ENCODE measurements around the gene SNRNP25. TPM values are rescaled to one million over a fixed set of nuclear protein-coding genes. Genes with fewer than 3 reads are reported as not detected.

SNRNP25 gene
- total RNA-seq, 1 donor from 2014 or later = 28.6 TPM

DNA sequence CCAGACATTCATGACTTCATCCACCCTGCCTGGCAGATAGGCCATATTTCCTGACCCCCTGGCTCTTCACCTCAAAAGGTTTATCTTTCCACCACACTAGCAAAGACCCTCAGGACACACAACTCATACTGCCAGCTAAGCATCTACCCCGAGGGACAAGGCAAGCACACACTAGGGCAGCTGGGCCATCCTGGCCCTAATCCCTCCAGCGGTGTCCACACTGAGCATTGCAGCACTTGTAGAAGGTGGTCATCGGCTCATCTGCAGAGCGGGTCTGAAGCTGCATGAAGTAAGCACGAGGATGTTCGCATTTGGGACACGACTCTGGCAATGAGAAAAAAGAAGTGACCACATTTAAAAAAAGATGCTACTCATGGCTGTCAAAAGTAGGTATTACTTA is 6.4 kb upstream of the SNRNP25 start:
- peaks cover 26% of the 10 kb centered on the region for H3K36me3 Mint-ChIP-seq (ENCODE audit: unreplicated experiment)
- peaks cover 6% of the 10 kb centered on the region for H3K4me1 Mint-ChIP-seq (ENCODE audit: unreplicated experiment)

DNA sequence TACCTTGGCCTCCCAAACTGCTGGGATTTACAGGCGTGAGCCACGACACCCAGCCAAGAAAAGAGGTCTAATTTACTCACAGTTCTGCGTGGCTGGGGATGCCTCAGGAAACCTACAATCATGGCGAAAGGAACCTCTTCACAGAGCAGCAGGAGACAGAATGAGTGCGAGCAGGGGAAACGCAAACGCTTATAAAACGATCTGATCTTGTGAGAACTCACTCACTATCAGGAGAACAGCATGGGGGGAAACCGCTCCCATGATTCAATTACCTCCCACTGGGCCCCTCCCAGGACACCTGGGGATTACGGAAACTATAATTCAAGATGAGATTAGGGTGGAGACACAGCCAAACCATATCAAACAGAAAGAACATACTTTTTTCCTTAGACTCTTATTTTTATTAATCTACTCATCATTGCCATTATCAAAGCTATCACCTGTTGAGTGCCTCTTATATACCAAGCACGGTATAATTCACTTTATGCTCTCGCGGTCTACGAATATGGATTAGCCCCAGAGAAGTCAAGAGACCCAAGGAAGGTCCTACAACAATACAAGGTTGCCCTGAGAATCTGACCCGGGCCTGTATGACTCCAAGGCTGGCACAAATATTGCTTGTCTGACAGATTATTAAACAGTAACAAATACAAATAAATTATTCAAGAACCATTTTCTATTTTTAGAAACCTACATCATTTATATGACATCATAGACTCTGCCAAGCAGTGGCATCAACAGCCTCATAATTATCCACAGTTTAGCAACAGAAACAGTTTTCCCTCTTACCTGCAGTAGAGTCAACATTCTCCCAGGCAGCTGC is 2.6 kb upstream of the SNRNP25 start:
- DNase-seq (ENCODE audit: extremely low spot score, unreplicated experiment) = no peak
- Mint-ChIP-seq H3K4me1 (ENCODE audit: unreplicated experiment) (peaks cover 18% of the 10 kb centered on the region), H3K4me3 (ENCODE audit: unreplicated experiment) (peak overlapping the region; percentile 47)

More for the DNA sequence above, 6.4 kb upstream of the SNRNP25 start:
- no peak overlapping the region for H3K4me3 Mint-ChIP-seq (ENCODE audit: unreplicated experiment)
- no peak for DNase-seq (ENCODE audit: extremely low spot score, unreplicated experiment)
- TF ChIP-seq, protein P1, sequence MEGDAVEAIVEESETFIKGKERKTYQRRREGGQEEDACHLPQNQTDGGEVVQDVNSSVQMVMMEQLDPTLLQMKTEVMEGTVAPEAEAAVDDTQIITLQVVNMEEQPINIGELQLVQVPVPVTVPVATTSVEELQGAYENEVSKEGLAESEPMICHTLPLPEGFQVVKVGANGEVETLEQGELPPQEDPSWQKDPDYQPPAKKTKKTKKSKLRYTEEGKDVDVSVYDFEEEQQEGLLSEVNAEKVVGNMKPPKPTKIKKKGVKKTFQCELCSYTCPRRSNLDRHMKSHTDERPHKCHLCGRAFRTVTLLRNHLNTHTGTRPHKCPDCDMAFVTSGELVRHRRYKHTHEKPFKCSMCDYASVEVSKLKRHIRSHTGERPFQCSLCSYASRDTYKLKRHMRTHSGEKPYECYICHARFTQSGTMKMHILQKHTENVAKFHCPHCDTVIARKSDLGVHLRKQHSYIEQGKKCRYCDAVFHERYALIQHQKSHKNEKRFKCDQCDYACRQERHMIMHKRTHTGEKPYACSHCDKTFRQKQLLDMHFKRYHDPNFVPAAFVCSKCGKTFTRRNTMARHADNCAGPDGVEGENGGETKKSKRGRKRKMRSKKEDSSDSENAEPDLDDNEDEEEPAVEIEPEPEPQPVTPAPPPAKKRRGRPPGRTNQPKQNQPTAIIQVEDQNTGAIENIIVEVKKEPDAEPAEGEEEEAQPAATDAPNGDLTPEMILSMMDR (IDR thresholded peaks at IDR 0.05) = no peak
- no peak overlapping the region for H3K27ac Mint-ChIP-seq (ENCODE audit: unreplicated experiment)
- no peaks in the 10 kb centered on the region for H3K9me3 Mint-ChIP-seq (ENCODE audit: unreplicated experiment)
- no peaks in the 10 kb centered on the region for H3K27me3 Mint-ChIP-seq (ENCODE audit: unreplicated experiment)

DNA sequence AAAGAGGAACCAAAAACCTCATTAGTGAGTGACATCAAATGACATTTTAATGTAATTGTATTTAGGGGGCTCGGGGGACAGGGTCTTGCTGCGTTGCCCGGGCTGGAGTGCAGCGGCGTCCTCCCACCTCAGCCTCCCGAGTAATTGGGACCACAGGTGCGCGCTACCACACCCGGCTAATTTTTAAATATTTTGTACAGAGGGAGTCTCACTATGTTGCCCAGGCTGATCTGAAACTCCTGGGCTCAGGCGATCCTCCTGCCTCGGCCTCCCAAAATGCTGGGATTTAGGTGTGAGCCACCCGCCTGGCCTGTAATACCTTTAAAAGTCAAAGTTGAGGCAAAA is 581 bp downstream of the SNRNP25 start:
- H3K4me3 Mint-ChIP-seq (ENCODE audit: unreplicated experiment) = peak overlapping the region; percentile 97
- H3K27ac Mint-ChIP-seq (ENCODE audit: unreplicated experiment) = peak overlapping the region; percentile 14
- H3K9me3 Mint-ChIP-seq (ENCODE audit: unreplicated experiment) = no peaks in the 10 kb centered on the region
- TF ChIP-seq, protein P1 (IDR thresholded peaks at IDR 0.05) = no peak
- no peaks in the 10 kb centered on the region for H3K27me3 Mint-ChIP-seq (ENCODE audit: unreplicated experiment)
- peaks cover 18% of the 10 kb centered on the region for H3K4me1 Mint-ChIP-seq (ENCODE audit: unreplicated experiment)
- no peak for DNase-seq (ENCODE audit: extremely low spot score, unreplicated experiment)
- H3K36me3 Mint-ChIP-seq (ENCODE audit: unreplicated experiment) = peaks cover 17% of the 10 kb centered on the region

More for the DNA sequence above, 2.6 kb upstream of the SNRNP25 start:
- Mint-ChIP-seq H3K36me3 (ENCODE audit: unreplicated experiment) (peaks cover 11% of the 10 kb centered on the region), H3K27me3 (ENCODE audit: unreplicated experiment) (no peaks in the 10 kb centered on the region), H3K27ac (ENCODE audit: unreplicated experiment) (no peak overlapping the region), H3K9me3 (ENCODE audit: unreplicated experiment) (no peaks in the 10 kb centered on the region)
- TF ChIP-seq, protein P1 (IDR thresholded peaks at IDR 0.05) = no peak

DNA sequence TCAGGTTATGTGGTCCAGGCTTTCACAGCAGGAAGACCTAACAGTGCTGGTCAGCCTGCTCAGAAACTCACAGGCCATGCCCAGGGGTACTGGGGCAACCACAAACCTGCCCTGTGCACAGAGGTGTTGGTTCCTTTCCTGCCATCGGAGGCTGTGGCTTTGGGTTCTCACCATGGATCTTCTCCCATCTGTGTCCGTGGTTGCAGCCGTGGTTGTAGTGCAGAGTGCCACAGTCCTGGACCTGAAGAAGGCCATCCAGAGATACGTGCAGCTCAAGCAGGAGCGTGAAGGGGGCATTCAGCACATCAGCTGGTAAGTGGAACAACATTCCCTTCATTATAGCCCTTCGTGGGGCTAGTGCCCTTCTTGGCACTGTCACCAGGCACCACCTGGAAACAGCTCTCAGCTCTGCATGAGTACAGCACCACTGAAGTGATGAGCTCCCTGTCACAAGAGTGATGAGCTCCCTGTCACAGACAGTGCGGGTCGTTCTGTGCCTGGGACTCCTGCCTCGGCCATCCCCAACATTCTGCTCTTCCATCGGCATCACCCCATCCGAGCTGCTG is 2.0 kb downstream of the SNRNP25 start:
- DNase-seq (ENCODE audit: extremely low spot score, unreplicated experiment) = no peak
- Mint-ChIP-seq H3K27ac (ENCODE audit: unreplicated experiment) (no peak overlapping the region), H3K27me3 (ENCODE audit: unreplicated experiment) (no peaks in the 10 kb centered on the region), H3K4me3 (ENCODE audit: unreplicated experiment) (no peak overlapping the region), H3K36me3 (ENCODE audit: unreplicated experiment) (peaks cover 22% of the 10 kb centered on the region), H3K4me1 (ENCODE audit: unreplicated experiment) (peaks cover 18% of the 10 kb centered on the region), H3K9me3 (ENCODE audit: unreplicated experiment) (no peaks in the 10 kb centered on the region)
- TF ChIP-seq, protein P1 (IDR thresholded peaks at IDR 0.05) = no peak

DNA sequence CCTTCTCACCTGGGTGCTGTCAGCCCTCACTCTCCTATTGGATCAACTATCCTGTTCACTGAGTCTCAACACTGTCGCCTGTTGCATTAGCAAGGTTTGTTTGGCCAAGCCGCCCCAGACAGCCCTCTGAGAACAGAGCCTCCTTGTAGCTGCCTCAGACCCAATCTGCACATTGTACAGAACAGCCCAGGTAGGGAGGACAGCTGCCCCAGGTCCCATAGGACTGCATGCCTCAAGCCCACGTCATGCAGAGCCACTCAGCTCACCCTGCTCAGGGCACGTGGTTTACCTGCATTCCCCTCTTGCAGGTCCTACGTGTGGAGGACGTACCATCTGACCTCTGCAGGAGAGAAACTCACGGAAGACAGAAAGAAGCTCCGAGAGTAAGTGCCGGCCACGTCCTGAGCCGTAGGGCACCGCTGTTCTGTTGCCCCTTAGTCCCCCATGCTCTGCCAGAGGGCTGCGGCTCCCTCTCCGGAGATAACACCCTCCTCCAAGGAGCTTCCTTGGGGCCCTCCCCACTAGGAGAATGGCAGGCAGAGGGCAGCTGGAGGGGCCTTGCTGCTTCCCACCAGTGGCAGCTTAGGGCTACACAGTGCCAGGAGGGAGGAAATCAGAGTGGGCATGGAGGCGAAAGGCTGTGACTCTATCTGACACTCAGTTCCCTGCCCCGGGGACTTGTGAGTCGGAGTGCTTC is 2.8 kb downstream of the SNRNP25 start:
- DNase-seq (ENCODE audit: extremely low spot score, unreplicated experiment) = no peak
- H3K27me3 Mint-ChIP-seq (ENCODE audit: unreplicated experiment) = no peaks in the 10 kb centered on the region
- TF ChIP-seq, protein P1 (IDR thresholded peaks at IDR 0.05) = no peak
- H3K4me3 Mint-ChIP-seq (ENCODE audit: unreplicated experiment) = no peak overlapping the region
- peaks cover 24% of the 10 kb centered on the region for H3K36me3 Mint-ChIP-seq (ENCODE audit: unreplicated experiment)
- H3K27ac Mint-ChIP-seq (ENCODE audit: unreplicated experiment) = no peak overlapping the region
- no peaks in the 10 kb centered on the region for H3K9me3 Mint-ChIP-seq (ENCODE audit: unreplicated experiment)
- H3K4me1 Mint-ChIP-seq (ENCODE audit: unreplicated experiment) = peaks cover 13% of the 10 kb centered on the region

Data from osteocyte (in vitro differentiated cells).